Osteocyte (in vitro differentiated cells): Measurements from ENCODE around the gene HMX1. TPM values are rescaled to one million over a fixed set of nuclear protein-coding genes. Genes with fewer than 3 reads are reported as not detected.

ENCODE experiments used
- DNase-seq: peaks from one replicate; pipeline ENCODE4 v3.0.0; 2021; ENCODE audit warnings: mixed read lengths; ENCODE audit not compliant: unreplicated experiment; ENCODE audit errors: extremely low spot score
- H3K27ac Mint-ChIP-seq: one replicate; pipeline ENCODE4 v1.8.0; 2021; ENCODE audit warnings: mild to moderate bottlenecking, mixed read lengths; ENCODE audit not compliant: unreplicated experiment
- H3K27me3 Mint-ChIP-seq: one replicate; pipeline ENCODE4 v1.8.0; 2021; ENCODE audit warnings: mixed read lengths; ENCODE audit not compliant: unreplicated experiment
- H3K36me3 Mint-ChIP-seq: one replicate; pipeline ENCODE4 v1.8.0; 2021; ENCODE audit warnings: mixed read lengths; ENCODE audit not compliant: unreplicated experiment
- H3K4me1 Mint-ChIP-seq: one replicate; pipeline ENCODE4 v1.8.0; 2021; ENCODE audit warnings: mixed read lengths; ENCODE audit not compliant: unreplicated experiment
- H3K4me3 Mint-ChIP-seq: one replicate; pipeline ENCODE4 v1.8.0; 2021; ENCODE audit warnings: mild to moderate bottlenecking, moderate library complexity, mixed read lengths; ENCODE audit not compliant: unreplicated experiment
- H3K9me3 Mint-ChIP-seq: one replicate; pipeline ENCODE4 v1.8.0; 2021; ENCODE audit warnings: mixed read lengths; ENCODE audit not compliant: unreplicated experiment
- CTCF ChIP-seq: fragments of 200-600 bp; sonication (generic); IDR thresholded peaks from 2 replicates; pipeline ENCODE4 v1.5.0; 2021; ENCODE audit warnings: antibody characterized with exemption, mild to moderate bottlenecking, moderate library complexity
- total RNA-seq: library from RNA; stranded (reverse); gene quantifications from 2 replicates; pipeline ENCODE4 v1.2.1, GENCODE V29; 2021

HMX1 gene
- total RNA-seq, 1 donor from 2014 or later = 3.5 TPM

DNA sequence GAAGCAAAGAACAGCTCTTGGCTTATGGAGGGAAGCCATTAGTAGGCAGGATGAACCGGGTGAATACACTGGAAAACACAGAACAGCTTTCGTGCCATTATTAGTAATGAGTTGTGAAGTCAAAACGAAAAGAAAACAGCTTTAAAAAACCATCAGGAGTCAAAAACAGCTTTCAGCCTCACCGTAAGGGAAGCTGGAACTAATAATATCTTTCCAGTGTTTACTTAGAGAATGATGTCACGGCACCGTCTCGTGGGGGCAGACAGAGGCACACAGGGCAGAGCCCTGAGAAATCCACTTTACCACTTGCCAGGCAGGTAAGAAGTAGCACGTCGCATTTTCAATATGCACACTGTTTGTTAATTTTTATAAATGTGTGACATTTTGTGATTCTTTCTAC, 37.9 kb upstream of the HMX1 start:
- H3K9me3 Mint-ChIP-seq = no peaks in the 10 kb centered on the region
- no peaks in the 10 kb centered on the region for H3K27me3 Mint-ChIP-seq
- TF ChIP-seq CTCF = no peak

GRCh38 chr4:8908206-8908893, 36.7 kb upstream of the HMX1 start:
- H3K4me3 Mint-ChIP-seq = no peak overlapping the region
- no peaks in the 10 kb centered on the region for H3K36me3 Mint-ChIP-seq
- H3K27me3 Mint-ChIP-seq = no peaks in the 10 kb centered on the region
- no peaks in the 10 kb centered on the region for H3K9me3 Mint-ChIP-seq
- H3K4me1 Mint-ChIP-seq = peaks cover 2% of the 10 kb centered on the region
- TF ChIP-seq CTCF = no peak
- H3K27ac Mint-ChIP-seq = no peak overlapping the region
- peak; percentile 80 for DNase-seq

More for the DNA sequence above, 37.9 kb upstream of the HMX1 start:
- H3K36me3 Mint-ChIP-seq = no peaks in the 10 kb centered on the region
- no peak overlapping the region for H3K27ac Mint-ChIP-seq
- peak; percentile 44 for DNase-seq
- peaks cover 2% of the 10 kb centered on the region for H3K4me1 Mint-ChIP-seq
- H3K4me3 Mint-ChIP-seq = no peak overlapping the region

DNA sequence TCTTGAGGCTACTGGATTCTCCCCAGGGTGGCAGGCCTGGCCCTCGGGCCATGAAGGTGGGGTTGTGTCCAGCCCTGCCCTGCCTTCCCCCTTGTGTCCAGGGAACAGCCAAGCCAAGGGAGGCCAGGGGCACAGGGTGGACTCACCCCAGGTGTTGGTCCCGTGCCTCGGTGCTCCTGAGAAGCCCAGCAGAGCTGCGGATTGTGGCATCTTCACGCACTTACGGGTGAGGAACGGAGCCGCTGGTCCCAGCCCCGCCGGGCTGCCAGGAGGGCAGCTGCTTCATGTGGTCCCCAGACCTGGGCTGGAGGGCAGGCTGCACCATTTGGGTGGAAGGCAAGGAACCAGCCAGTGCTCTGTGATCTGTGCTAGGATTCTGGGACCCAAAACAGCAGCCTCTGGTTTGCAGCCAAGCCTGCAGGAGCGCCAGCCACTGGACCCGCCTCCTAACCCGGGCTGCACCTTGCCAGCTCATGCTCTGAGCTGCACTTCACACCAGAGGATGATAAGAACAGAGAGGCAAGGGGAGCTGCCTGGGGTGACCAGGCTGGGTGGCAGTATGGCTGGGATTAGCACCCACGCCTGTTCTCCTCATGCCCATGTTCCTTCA, 36.1 kb upstream of the HMX1 start:
- Mint-ChIP-seq H3K9me3 (no peaks in the 10 kb centered on the region), H3K27me3 (no peaks in the 10 kb centered on the region), H3K4me1 (peaks cover 2% of the 10 kb centered on the region), H3K27ac (no peak overlapping the region), H3K36me3 (no peaks in the 10 kb centered on the region), H3K4me3 (no peak overlapping the region)
- no peak for DNase-seq
- no peak for TF ChIP-seq CTCF

DNA sequence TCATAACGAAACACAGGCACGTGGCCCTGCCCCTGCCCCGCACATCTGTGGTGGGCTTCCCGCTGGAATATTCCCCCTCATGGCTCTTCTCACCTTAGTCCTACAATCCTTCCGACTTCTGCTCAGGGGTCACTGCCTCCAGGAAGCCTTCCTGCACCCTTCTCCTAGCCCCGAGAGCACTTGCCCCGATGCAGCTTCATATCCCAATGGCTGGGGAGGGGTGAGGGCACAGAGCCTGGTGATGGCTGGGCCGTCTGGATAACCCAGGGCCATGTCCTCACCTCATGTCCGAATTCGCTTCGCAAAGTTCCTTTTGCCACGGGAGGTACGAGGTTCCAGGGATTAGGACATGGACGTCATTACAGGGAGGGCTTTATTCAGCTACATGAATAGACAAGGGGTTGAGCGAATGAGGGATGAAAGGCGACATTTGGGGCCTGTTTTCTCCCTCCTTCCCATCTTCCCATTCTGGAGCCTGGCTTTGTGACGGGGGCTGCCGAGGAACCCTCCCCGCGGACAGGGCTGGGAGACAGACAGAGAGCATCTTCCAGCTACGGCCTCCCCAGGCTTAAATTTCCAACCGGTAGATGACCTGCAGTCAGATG, 35.5 kb upstream of the HMX1 start:
- no peak for TF ChIP-seq CTCF
- Mint-ChIP-seq H3K36me3 (no peaks in the 10 kb centered on the region), H3K4me3 (no peak overlapping the region), H3K9me3 (peaks cover under 1% of the 10 kb centered on the region), H3K4me1 (peaks cover 2% of the 10 kb centered on the region), H3K27ac (no peak overlapping the region), H3K27me3 (no peaks in the 10 kb centered on the region)
- DNase-seq = peak; percentile 83

DNA sequence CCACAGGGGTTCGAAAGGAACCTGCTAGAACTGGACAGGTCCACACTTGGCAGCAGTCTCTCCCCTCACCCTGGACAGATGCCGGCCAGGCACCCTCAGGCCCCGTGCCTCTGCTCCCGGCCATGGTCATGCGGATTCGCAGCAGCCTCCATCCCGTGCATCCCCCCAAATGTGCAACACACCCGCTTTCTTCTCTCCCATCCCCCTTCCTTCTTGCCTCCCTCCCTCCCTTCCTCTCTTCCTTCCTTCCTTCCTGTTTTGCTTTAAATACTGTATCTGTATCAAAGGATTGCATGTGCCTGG, 35.0 kb upstream of the HMX1 start:
- Mint-ChIP-seq H3K9me3 (peaks cover 5% of the 10 kb centered on the region), H3K36me3 (no peaks in the 10 kb centered on the region), H3K4me3 (no peak overlapping the region), H3K4me1 (peaks cover 2% of the 10 kb centered on the region), H3K27ac (no peak overlapping the region), H3K27me3 (no peaks in the 10 kb centered on the region)
- DNase-seq = no peak
- TF ChIP-seq CTCF = no peak
